Fibroblast of skin of left biceps (primary cell): Measurements from ENCODE around the gene GOLGA3.

ENCODE experiments used
- DNase-seq, 2 experiments: peaks; one replicate each; pipeline ENCODE4 v3.0.0-alpha.2; 2013; ENCODE audit warnings: low read depth in 2 of 2

GOLGA3 gene

GRCh38 chr12:132723764-132724140 is 104.9 kb downstream of the GOLGA3 start:
- no peak for DNase-seq

- no peak for DNase-seq
Observed at GRCh38 chr12:132723015-132723763, 105.5 kb downstream of the GOLGA3 start.

GRCh38 chr12:132720606-132721345 is 107.9 kb downstream of the GOLGA3 start:
- no peak for DNase-seq

- DNase-seq: no peak
Observed at GRCh38 chr12:132719954-132720324, 108.7 kb downstream of the GOLGA3 start.

- no peak for DNase-seq
Observed at GRCh38 chr12:132719141-132719953, 109.3 kb downstream of the GOLGA3 start.
